ENCODE measurements around the gene RAB3GAP2.

- TF ChIP-seq EZH2 (IDR thresholded peaks at IDR 0.05) (no peak), POLR2AphosphoS5 (IDR thresholded peaks at IDR 0.05; ENCODE audit: borderline replicate concordance, low read depth, low read length) (no peak), FOXP2 (optimal IDR thresholded peaks at IDR 0.05; ENCODE audit: control extremely low read depth, extremely low read length, insufficient read depth) (no peak)
Measured at GRCh38 chr1:220239213-220239612, 33.0 kb downstream of the RAB3GAP2 start.

Data from SK-N-MC (cell line).